SK-N-MC (cell line): ENCODE measurements around the gene CPT1A.

Experiments used
- EZH2 ChIP-seq: fragments of 200-600 bp; sonication (generic); IDR thresholded peaks from one replicate; pipeline ENCODE4 v1.6.1; 2017; ENCODE audit warnings: antibody characterized with exemption
- POLR2AphosphoS5 ChIP-seq: IDR thresholded peaks from 2 replicates; pipeline ENCODE4 v1.6.1; 2012; ENCODE audit warnings: mild to moderate bottlenecking, low read depth, low read length, borderline replicate concordance

GRCh38 chr11:68881320-68881719, 39.6 kb upstream of the CPT1A start:
- TF ChIP-seq EZH2 (no peak), POLR2AphosphoS5 (no peak)
